ENCODE measurements around the gene ASIC2.

Gene ASIC2

GRCh38 chr17:33198954-33199353 lies 94.1 kb downstream of the ASIC2 start:
- Histone ChIP-seq H3K9me3 (ENCODE audit: insufficient read depth, low read length) (no peaks in the 10 kb centered on the region), H3K4me2 (ENCODE audit: low read depth, low read length, poor library complexity, severe bottlenecking) (no peak overlapping the region), H3K9me2 (replicated peaks; ENCODE audit: insufficient read depth, low read length) (no peaks in the 10 kb centered on the region), H3K36me3 (ENCODE audit: low read length) (no peaks in the 10 kb centered on the region), H3K27me3 (ENCODE audit: low read length) (no peaks in the 10 kb centered on the region), H2AFZ (ENCODE audit: low read depth, low read length, severe bottlenecking) (no peak overlapping the region), H4K20me1 (ENCODE audit: low read depth, low read length) (no peaks in the 10 kb centered on the region), H3K79me2 (ENCODE audit: insufficient read depth, low read length) (no peaks in the 10 kb centered on the region), H3F3A (ENCODE audit: insufficient read depth) (no peaks in the 10 kb centered on the region), H3K9ac (ENCODE audit: low read length) (no peak overlapping the region), H3K27ac (ENCODE audit: low read depth, low read length) (no peak overlapping the region), H3K4me3 (ENCODE audit: insufficient read depth, low read length, poor library complexity, severe bottlenecking) (no peak overlapping the region)
- TF ChIP-seq CTCF (IDR thresholded peaks at IDR 0.05; ENCODE audit: insufficient read depth, low read length, poor library complexity, severe bottlenecking) (no peak), EZH2phosphoT487 (conservative IDR thresholded peaks at IDR 0.05; ENCODE audit: low read length) (no peak)

GRCh38 chr17:33197342-33197741 lies 95.8 kb downstream of the ASIC2 start:
- H3F3A ChIP-seq (ENCODE audit: insufficient read depth), result no peaks in the 10 kb centered on the region
- no peaks in the 10 kb centered on the region for H3K79me2 ChIP-seq (ENCODE audit: insufficient read depth, low read length)
- H3K27me3 ChIP-seq (ENCODE audit: low read length), result no peaks in the 10 kb centered on the region
- H3K27ac ChIP-seq (ENCODE audit: low read depth, low read length), result no peak overlapping the region
- H3K9ac ChIP-seq (ENCODE audit: low read length), result no peak overlapping the region
- H4K20me1 ChIP-seq (ENCODE audit: low read depth, low read length), result no peaks in the 10 kb centered on the region
- no peak overlapping the region for H3K4me2 ChIP-seq (ENCODE audit: low read depth, low read length, poor library complexity, severe bottlenecking)
- no peaks in the 10 kb centered on the region for H3K9me2 ChIP-seq (replicated peaks; ENCODE audit: insufficient read depth, low read length)
- TF ChIP-seq EZH2phosphoT487 (conservative IDR thresholded peaks at IDR 0.05; ENCODE audit: low read length), result no peak
- no peak for TF ChIP-seq CTCF (IDR thresholded peaks at IDR 0.05; ENCODE audit: insufficient read depth, low read length, poor library complexity, severe bottlenecking)
- H3K9me3 ChIP-seq (ENCODE audit: insufficient read depth, low read length), result no peaks in the 10 kb centered on the region
- H3K36me3 ChIP-seq (ENCODE audit: low read length), result no peaks in the 10 kb centered on the region
- H3K4me3 ChIP-seq (ENCODE audit: insufficient read depth, low read length, poor library complexity, severe bottlenecking), result no peak overlapping the region
- no peak overlapping the region for H2AFZ ChIP-seq (ENCODE audit: low read depth, low read length, severe bottlenecking)

- Histone ChIP-seq H3K9me2 (replicated peaks; ENCODE audit: insufficient read depth, low read length) (no peaks in the 10 kb centered on the region), H3K27ac (ENCODE audit: low read depth, low read length) (no peak overlapping the region), H3K4me2 (ENCODE audit: low read depth, low read length, poor library complexity, severe bottlenecking) (no peak overlapping the region), H3K36me3 (ENCODE audit: low read length) (no peaks in the 10 kb centered on the region), H3K79me2 (ENCODE audit: insufficient read depth, low read length) (no peaks in the 10 kb centered on the region), H3F3A (ENCODE audit: insufficient read depth) (no peaks in the 10 kb centered on the region), H3K9me3 (ENCODE audit: insufficient read depth, low read length) (no peaks in the 10 kb centered on the region), H4K20me1 (ENCODE audit: low read depth, low read length) (no peaks in the 10 kb centered on the region), H3K9ac (ENCODE audit: low read length) (no peak overlapping the region), H3K4me3 (ENCODE audit: insufficient read depth, low read length, poor library complexity, severe bottlenecking) (no peak overlapping the region), H3K27me3 (ENCODE audit: low read length) (no peaks in the 10 kb centered on the region), H2AFZ (ENCODE audit: low read depth, low read length, severe bottlenecking) (no peak overlapping the region)
- TF ChIP-seq CTCF (IDR thresholded peaks at IDR 0.05; ENCODE audit: insufficient read depth, low read length, poor library complexity, severe bottlenecking), result no peak
- TF ChIP-seq EZH2phosphoT487 (conservative IDR thresholded peaks at IDR 0.05; ENCODE audit: low read length), result no peak
These were observed 96.2 kb downstream of the ASIC2 start for GRCh38 chr17:33196883-33197282.

Data from SU-DHL-6 (cell line).